Neural cell (in vitro differentiated cells): ENCODE data around the gene KCTD16. TPM values are rescaled to one million over a fixed set of nuclear protein-coding genes. Genes with fewer than 3 reads are reported as not detected.

Source experiments
- H2AFZ ChIP-seq: fragments of 200-600, 300-800 bp; sonication (generic), shearing (Covaris generic); 2 replicates; pipeline ENCODE4 v1.6.0; 2014; ENCODE audit warnings: low read depth, mild to moderate bottlenecking, antibody characterized with exemption, low read length, moderate library complexity
- H3F3A ChIP-seq: fragments of 200-600 bp; shearing (Covaris generic); 2 replicates; pipeline ENCODE4 v1.6.1; 2016; ENCODE audit warnings: mild to moderate bottlenecking, moderate library complexity, mixed read lengths, antibody characterized with exemption, low read length; ENCODE audit not compliant: insufficient read depth, poor library complexity, severe bottlenecking
- H3K27ac ChIP-seq: fragments of 200-600, 300-800 bp; sonication (generic), shearing (Covaris generic); 2 replicates; pipeline ENCODE4 v1.5.1; 2014; ENCODE audit warnings: mild to moderate bottlenecking, low read length, moderate library complexity
- H3K27me3 ChIP-seq: fragments of 300-800, 200-600 bp; sonication (generic), shearing (Covaris generic); 2 replicates; pipeline ENCODE4 v1.6.0; 2014; ENCODE audit warnings: mild to moderate bottlenecking, low read depth, low read length, moderate library complexity; ENCODE audit not compliant: insufficient read depth
- H3K36me3 ChIP-seq: fragments of 300-800, 200-600 bp; sonication (generic), shearing (Covaris generic); 2 replicates; pipeline ENCODE4 v1.5.1; 2014; ENCODE audit warnings: mild to moderate bottlenecking, antibody characterized with exemption, low read length, moderate library complexity; ENCODE audit not compliant: insufficient read depth
- H3K4me2 ChIP-seq: fragments of 300-800, 200-600 bp; sonication (generic), shearing (Covaris generic); 2 replicates; pipeline ENCODE4 v1.6.0; 2014; ENCODE audit warnings: mild to moderate bottlenecking, low read length
- H3K4me3 ChIP-seq: fragments of 300-800, 200-600 bp; sonication (generic), shearing (Covaris generic); 2 replicates; pipeline ENCODE4 v1.5.1; 2014; ENCODE audit warnings: mild to moderate bottlenecking, low read length, moderate library complexity
- H3K79me2 ChIP-seq: fragments of 200-600 bp; shearing (Covaris generic); replicated peaks from 2 replicates; pipeline ENCODE4 v1.6.0; 2014; ENCODE audit warnings: mild to moderate bottlenecking, low read length, moderate library complexity; ENCODE audit not compliant: insufficient read depth
- H3K9ac ChIP-seq: fragments of 300-800, 200-600 bp; sonication (generic), shearing (Covaris generic); 2 replicates; pipeline ENCODE4 v1.6.1; 2016; ENCODE audit warnings: mild to moderate bottlenecking, low read length, mixed read lengths
- H3K9me2 ChIP-seq: fragments of 200-600 bp; shearing (Covaris generic); 2 replicates; pipeline ENCODE4 v1.6.1; 2016; ENCODE audit warnings: mild to moderate bottlenecking, low read length, mixed read lengths; ENCODE audit not compliant: insufficient read depth
- H3K9me3 ChIP-seq: fragments of 200-600, 300-800 bp; sonication (generic), shearing (Covaris generic); 2 replicates; pipeline ENCODE4 v1.6.1; 2016; ENCODE audit warnings: mild to moderate bottlenecking, mixed run types, low read length, moderate library complexity, mixed read lengths
- H4K20me1 ChIP-seq: fragments of 200-600 bp; shearing (Covaris generic); 2 replicates; pipeline ENCODE4 v1.6.1; 2016; ENCODE audit warnings: mild to moderate bottlenecking, mixed run types; ENCODE audit not compliant: insufficient read depth
- EP300 ChIP-seq: fragments of 450-650 bp; conservative IDR thresholded peaks from 2 replicates; pipeline ENCODE4 v1.6.1; 2014; ENCODE audit warnings: antibody characterized with exemption, mild to moderate bottlenecking, moderate library complexity; ENCODE audit not compliant: poor library complexity, severe bottlenecking
- EZH2 ChIP-seq: fragments of 200-600, 300-800 bp; shearing (Covaris generic), sonication (generic); IDR thresholded peaks from 2 replicates; pipeline ENCODE4 v1.6.1; 2014; ENCODE audit warnings: antibody characterized with exemption, low read length, borderline replicate concordance, mild to moderate bottlenecking; ENCODE audit not compliant: insufficient read depth, poor library complexity, severe bottlenecking
- MXI1 ChIP-seq: fragments of 450-650 bp; conservative IDR thresholded peaks from 2 replicates; pipeline ENCODE4 v1.6.1; 2014; ENCODE audit warnings: antibody characterized with exemption, mild to moderate bottlenecking; ENCODE audit not compliant: poor library complexity, severe bottlenecking
- POLR2AphosphoS5 ChIP-seq: IDR thresholded peaks from 2 replicates; pipeline ENCODE4 v1.6.1; 2012
- RAD21 ChIP-seq: fragments of 450-650 bp; conservative IDR thresholded peaks from 2 replicates; pipeline ENCODE4 v1.6.1; 2014; ENCODE audit warnings: antibody characterized with exemption, mild to moderate bottlenecking, moderate library complexity
- REST ChIP-seq: IDR thresholded peaks from 2 replicates; pipeline ENCODE4 v1.6.1; 2012; ENCODE audit warnings: borderline replicate concordance
- SMC3 ChIP-seq: fragments of 450-650 bp; conservative IDR thresholded peaks from 2 replicates; pipeline ENCODE4 v1.6.1; 2014; ENCODE audit warnings: antibody characterized with exemption, mild to moderate bottlenecking, moderate library complexity; ENCODE audit not compliant: poor library complexity
- TAF1 ChIP-seq: IDR thresholded peaks from 2 replicates; pipeline ENCODE4 v1.6.1; 2012; ENCODE audit warnings: low read depth
- polyA plus RNA-seq: library from polyadenylated mRNA; depleted of rRNA; stranded (reverse); fragments of >200 nt; gene quantifications from 2 replicates; pipeline ENCODE4 v1.2.3, GENCODE V29; 2014
- TF ChIP-seq, protein P1 (sequence below): fragments of 450-650 bp; IDR thresholded peaks from 2 replicates; pipeline ENCODE4 v1.5.1; 2014; ENCODE audit warnings: antibody characterized with exemption, mild to moderate bottlenecking, moderate library complexity; ENCODE audit not compliant: poor library complexity, severe bottlenecking

The KCTD16 gene
- polyA plus RNA-seq, 1 donor from 2014 or later = 7.1 TPM

GRCh38 chr5:144195448-144195847, 24.8 kb downstream of the KCTD16 start:
- no peak overlapping the region for H2AFZ ChIP-seq
- TF ChIP-seq, protein P1, sequence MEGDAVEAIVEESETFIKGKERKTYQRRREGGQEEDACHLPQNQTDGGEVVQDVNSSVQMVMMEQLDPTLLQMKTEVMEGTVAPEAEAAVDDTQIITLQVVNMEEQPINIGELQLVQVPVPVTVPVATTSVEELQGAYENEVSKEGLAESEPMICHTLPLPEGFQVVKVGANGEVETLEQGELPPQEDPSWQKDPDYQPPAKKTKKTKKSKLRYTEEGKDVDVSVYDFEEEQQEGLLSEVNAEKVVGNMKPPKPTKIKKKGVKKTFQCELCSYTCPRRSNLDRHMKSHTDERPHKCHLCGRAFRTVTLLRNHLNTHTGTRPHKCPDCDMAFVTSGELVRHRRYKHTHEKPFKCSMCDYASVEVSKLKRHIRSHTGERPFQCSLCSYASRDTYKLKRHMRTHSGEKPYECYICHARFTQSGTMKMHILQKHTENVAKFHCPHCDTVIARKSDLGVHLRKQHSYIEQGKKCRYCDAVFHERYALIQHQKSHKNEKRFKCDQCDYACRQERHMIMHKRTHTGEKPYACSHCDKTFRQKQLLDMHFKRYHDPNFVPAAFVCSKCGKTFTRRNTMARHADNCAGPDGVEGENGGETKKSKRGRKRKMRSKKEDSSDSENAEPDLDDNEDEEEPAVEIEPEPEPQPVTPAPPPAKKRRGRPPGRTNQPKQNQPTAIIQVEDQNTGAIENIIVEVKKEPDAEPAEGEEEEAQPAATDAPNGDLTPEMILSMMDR = no peak
- no peak for TF ChIP-seq SMC3
- no peak overlapping the region for H3K4me2 ChIP-seq

GRCh38 chr5:144196612-144197011, 25.9 kb downstream of the KCTD16 start:
- Histone ChIP-seq H3K4me2 (peak overlapping the region; percentile 16), H3K27me3 (no peaks in the 10 kb centered on the region), H3K27ac (peak overlapping the region; percentile 79), H3K9me2 (no peaks in the 10 kb centered on the region), H3F3A (no peaks in the 10 kb centered on the region), H3K36me3 (no peaks in the 10 kb centered on the region), H2AFZ (no peak overlapping the region), H4K20me1 (no peaks in the 10 kb centered on the region), H3K9ac (no peak overlapping the region), H3K9me3 (no peaks in the 10 kb centered on the region), H3K4me3 (peak overlapping the region; percentile 1), H3K79me2 (no peaks in the 10 kb centered on the region)
- peak; percentile 94 for TF ChIP-seq EP300
- TF ChIP-seq, protein P1 = peak; percentile 70
- peak; percentile 74 for TF ChIP-seq REST
- TF ChIP-seq RAD21 = peak; percentile 35
- peak; percentile 87 for TF ChIP-seq POLR2AphosphoS5
- TF ChIP-seq SMC3 = no peak
- TF ChIP-seq TAF1 = no peak
- no peak for TF ChIP-seq MXI1
- TF ChIP-seq EZH2 = no peak

More at GRCh38 chr5:144195448-144195847, 24.8 kb downstream of the KCTD16 start:
- Histone ChIP-seq H3K4me3 (no peak overlapping the region), H3K9me2 (no peaks in the 10 kb centered on the region), H3K9me3 (no peaks in the 10 kb centered on the region), H3K27me3 (no peaks in the 10 kb centered on the region), H3K79me2 (no peaks in the 10 kb centered on the region), H3F3A (no peaks in the 10 kb centered on the region), H4K20me1 (no peaks in the 10 kb centered on the region), H3K27ac (peak overlapping the region; percentile 79), H3K36me3 (no peaks in the 10 kb centered on the region), H3K9ac (no peak overlapping the region)
